ENCODE data around the gene FBXW12.

Gene FBXW12

DNA sequence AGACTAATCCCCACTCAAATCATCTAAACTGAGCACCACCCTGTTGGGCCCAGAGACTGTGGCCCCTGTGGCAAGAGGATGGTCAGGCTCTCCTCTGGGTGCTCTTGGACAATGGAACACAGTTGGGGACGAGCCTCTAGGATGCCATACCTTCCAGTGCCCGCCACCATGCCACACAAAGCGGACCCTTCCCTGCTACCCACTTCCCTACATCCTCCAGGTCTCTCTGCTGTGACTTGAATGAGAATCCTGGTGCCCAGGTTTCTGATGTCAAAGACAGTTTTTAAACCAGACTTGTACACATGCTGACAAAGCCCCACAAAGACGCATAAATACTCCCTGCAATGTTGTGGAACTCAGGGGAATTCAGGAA, 63.2 kb downstream of the FBXW12 start:
- Histone ChIP-seq H3K36me3 (ENCODE audit: control insufficient read depth, insufficient read depth, low read length) (no peaks in the 10 kb centered on the region), H3K4me1 (ENCODE audit: control insufficient read depth, insufficient read depth, low read length, poor library complexity, severe bottlenecking) (peaks cover 1% of the 10 kb centered on the region), H3K9me3 (ENCODE audit: control insufficient read depth, low read length) (no peaks in the 10 kb centered on the region), H3K4me3 (ENCODE audit: insufficient read depth, low read depth, low read length, poor library complexity, severe bottlenecking) (no peak overlapping the region), H3K27ac (ENCODE audit: insufficient read depth, low read length, poor library complexity, severe bottlenecking) (no peak overlapping the region), H3K27me3 (replicated peaks; ENCODE audit: control insufficient read depth, insufficient read depth, low read length, poor library complexity, severe bottlenecking) (no peaks in the 10 kb centered on the region)
- no peak for DNase-seq

DNA sequence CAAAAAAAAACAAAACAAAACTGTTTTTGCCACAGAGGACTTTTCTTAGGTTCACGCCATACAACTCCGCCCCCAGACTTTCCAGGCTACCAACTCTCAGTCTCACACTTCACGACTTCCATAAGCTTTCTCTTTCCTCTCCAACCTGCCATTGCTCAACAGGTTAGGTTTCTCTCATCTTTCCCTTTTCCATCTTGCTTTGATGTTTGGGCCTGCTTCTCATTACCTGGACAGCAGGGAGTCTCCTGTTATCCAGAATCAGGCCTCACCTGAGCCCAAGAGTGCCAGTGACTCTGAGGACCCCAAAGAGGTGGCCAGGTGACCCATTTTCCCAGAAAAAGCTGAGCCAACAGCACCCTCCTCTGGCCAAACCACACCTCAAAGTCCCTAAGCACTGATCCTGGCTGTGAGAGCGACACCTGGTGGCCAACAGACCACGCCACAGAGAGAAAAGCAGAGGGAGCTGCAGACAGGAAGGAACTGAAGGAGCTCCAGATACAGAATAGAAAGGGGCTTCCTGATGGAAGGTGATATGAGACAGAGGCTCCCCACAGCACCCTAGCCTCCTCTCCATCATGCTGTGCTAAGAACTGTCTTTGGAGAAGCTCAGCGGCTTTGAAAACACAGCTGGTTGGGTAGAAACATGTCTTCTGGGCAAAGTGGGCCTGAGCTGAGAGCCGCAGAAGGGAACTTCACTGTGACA, 63.9 kb downstream of the FBXW12 start:
- peak; percentile 70 to 80 (median 71) for DNase-seq
- H3K4me1 ChIP-seq (ENCODE audit: control insufficient read depth, insufficient read depth, low read length, poor library complexity, severe bottlenecking): no peaks in the 10 kb centered on the region
- H3K9me3 ChIP-seq (ENCODE audit: control insufficient read depth, low read length): no peaks in the 10 kb centered on the region
- no peak overlapping the region for H3K4me3 ChIP-seq (ENCODE audit: insufficient read depth, low read depth, low read length, poor library complexity, severe bottlenecking)
- H3K27me3 ChIP-seq (replicated peaks; ENCODE audit: control insufficient read depth, insufficient read depth, low read length, poor library complexity, severe bottlenecking): no peaks in the 10 kb centered on the region
- H3K27ac ChIP-seq (ENCODE audit: insufficient read depth, low read length, poor library complexity, severe bottlenecking): no peak overlapping the region
- H3K36me3 ChIP-seq (ENCODE audit: control insufficient read depth, insufficient read depth, low read length): no peaks in the 10 kb centered on the region

DNA sequence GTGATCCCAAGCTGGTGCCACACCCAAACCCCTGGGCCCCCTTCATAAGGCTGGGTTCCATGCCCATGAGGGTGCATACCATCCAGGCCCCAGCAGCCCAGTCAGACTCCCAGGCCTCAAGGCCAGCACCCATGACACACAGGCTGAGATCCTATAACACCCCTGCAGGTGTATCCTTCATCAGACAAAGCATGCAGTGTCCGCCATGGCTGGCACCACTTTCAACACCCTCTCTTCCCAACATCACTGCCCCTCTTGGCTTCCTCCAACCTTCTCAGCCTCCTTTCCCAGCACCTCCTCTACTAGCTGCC, 64.4 kb downstream of the FBXW12 start:
- Histone ChIP-seq H3K4me3 (ENCODE audit: insufficient read depth, low read depth, low read length, poor library complexity, severe bottlenecking) (no peak overlapping the region), H3K27ac (ENCODE audit: insufficient read depth, low read length, poor library complexity, severe bottlenecking) (no peak overlapping the region), H3K9me3 (ENCODE audit: control insufficient read depth, low read length) (no peaks in the 10 kb centered on the region), H3K4me1 (ENCODE audit: control insufficient read depth, insufficient read depth, low read length, poor library complexity, severe bottlenecking) (peaks cover 2% of the 10 kb centered on the region), H3K36me3 (ENCODE audit: control insufficient read depth, insufficient read depth, low read length) (no peaks in the 10 kb centered on the region), H3K27me3 (replicated peaks; ENCODE audit: control insufficient read depth, insufficient read depth, low read length, poor library complexity, severe bottlenecking) (no peaks in the 10 kb centered on the region)
- DNase-seq: no peak

DNA sequence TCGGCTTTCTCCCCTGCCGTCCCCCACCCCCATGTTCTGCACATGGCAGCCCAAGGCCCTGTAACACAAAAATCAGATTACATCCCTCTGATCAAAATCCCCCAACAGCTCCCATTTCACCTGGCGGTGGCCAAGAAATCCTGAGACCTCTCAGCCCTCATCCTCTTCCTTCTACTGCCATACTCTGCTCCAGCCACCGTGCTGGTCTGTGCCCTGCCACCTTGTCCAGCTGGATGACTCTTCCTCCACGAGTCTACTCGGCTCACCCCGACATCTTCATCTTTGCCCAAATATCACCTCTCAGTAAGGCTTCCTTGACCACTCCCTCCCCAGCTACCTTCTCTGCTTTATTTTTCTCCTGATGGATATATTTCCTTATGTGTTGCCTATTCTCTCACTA, 64.8 kb downstream of the FBXW12 start:
- Histone ChIP-seq H3K27me3 (replicated peaks; ENCODE audit: control insufficient read depth, insufficient read depth, low read length, poor library complexity, severe bottlenecking) (no peaks in the 10 kb centered on the region), H3K36me3 (ENCODE audit: control insufficient read depth, insufficient read depth, low read length) (peaks cover 4% of the 10 kb centered on the region), H3K4me1 (ENCODE audit: control insufficient read depth, insufficient read depth, low read length, poor library complexity, severe bottlenecking) (peaks cover 6% of the 10 kb centered on the region), H3K27ac (ENCODE audit: insufficient read depth, low read length, poor library complexity, severe bottlenecking) (no peak overlapping the region), H3K9me3 (ENCODE audit: control insufficient read depth, low read length) (no peaks in the 10 kb centered on the region), H3K4me3 (ENCODE audit: insufficient read depth, low read depth, low read length, poor library complexity, severe bottlenecking) (no peak overlapping the region)
- no peak for DNase-seq

DNA sequence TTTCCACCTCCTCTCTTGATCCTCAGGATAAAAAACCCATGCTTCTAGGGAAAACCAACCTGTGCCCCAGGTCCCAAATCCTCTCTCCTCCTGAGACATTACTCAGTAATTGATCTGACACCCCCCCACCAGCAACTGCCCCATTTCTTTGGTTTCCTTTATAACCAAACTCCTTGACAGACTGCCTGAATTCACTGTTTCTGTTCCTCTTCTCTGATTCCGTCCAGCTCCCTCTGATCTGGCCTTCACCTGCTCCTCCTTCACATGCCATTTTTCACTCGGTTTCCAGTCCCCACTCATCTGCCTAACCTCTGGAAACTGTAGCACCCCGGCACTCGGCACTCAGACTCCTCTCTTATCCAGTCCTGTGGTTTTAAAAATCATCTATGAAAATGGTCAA, 65.8 kb downstream of the FBXW12 start:
- no peaks in the 10 kb centered on the region for H3K9me3 ChIP-seq (ENCODE audit: control insufficient read depth, low read length)
- no peak overlapping the region for H3K4me3 ChIP-seq (ENCODE audit: insufficient read depth, low read depth, low read length, poor library complexity, severe bottlenecking)
- peaks cover 8% of the 10 kb centered on the region for H3K4me1 ChIP-seq (ENCODE audit: control insufficient read depth, insufficient read depth, low read length, poor library complexity, severe bottlenecking)
- no peak overlapping the region for H3K27ac ChIP-seq (ENCODE audit: insufficient read depth, low read length, poor library complexity, severe bottlenecking)
- peaks cover 8% of the 10 kb centered on the region for H3K36me3 ChIP-seq (ENCODE audit: control insufficient read depth, insufficient read depth, low read length)
- no peak for DNase-seq
- no peaks in the 10 kb centered on the region for H3K27me3 ChIP-seq (replicated peaks; ENCODE audit: control insufficient read depth, insufficient read depth, low read length, poor library complexity, severe bottlenecking)

DNA sequence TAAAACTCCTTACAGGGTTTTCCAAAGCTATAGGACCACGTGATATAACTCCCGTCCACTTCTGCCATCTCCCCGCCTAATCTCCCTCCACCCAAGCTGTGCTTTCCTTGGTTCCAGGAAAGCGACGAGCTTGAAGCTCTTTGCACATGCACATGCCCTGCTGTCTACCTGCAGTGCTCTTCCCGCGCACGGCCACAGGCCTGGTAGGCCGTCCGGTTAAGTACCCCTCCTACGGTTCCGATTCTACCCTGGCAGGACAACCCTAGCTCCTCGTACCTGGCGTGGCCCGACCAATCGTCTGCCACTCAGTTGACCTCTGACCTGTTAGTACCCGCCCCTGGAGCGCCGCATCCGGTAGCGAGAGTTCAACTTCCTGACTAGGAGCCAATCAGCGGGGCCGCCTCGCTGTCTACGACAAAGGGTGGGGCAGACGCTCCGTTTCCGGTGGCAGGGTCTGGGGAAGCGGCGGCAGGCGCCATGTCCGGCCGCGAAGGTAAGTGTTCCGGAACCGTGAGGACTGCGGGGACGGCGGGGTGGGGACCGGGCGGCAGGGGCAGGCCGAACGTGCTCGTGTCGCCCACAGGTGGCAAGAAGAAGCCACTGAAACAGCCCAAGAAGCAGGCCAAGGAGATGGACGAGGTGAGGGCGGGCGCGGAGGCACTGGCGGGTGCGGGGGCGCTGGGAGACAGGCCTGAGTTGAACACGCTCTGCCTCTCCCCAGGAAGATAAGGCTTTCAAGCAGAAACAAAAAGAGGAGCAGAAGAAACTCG, 68.0 kb downstream of the FBXW12 start, which contains the start of the genes CCDC51 and TMA7:
Gene CCDC51 (minus strand): TSS at position 300 of the 770 bp plus-strand sequence. CDS start 4,991 bp downstream, outside the sequence.
Gene TMA7 (plus strand): TSS at position 438 of the 770 bp plus-strand sequence. CDS start 40 bp downstream, at position 478.
- Histone ChIP-seq H3K4me3 (ENCODE audit: insufficient read depth, low read depth, low read length, poor library complexity, severe bottlenecking) (peak within 1 kb of the TSS; percentile 84), H3K27ac (ENCODE audit: insufficient read depth, low read length, poor library complexity, severe bottlenecking) (peak within 1 kb of the TSS; percentile 92), H3K36me3 (ENCODE audit: control insufficient read depth, insufficient read depth, low read length) (peaks cover 12% of the 10 kb centered on the region), H3K27me3 (replicated peaks; ENCODE audit: control insufficient read depth, insufficient read depth, low read length, poor library complexity, severe bottlenecking) (no peaks in the 10 kb centered on the region), H3K9me3 (ENCODE audit: control insufficient read depth, low read length) (no peaks in the 10 kb centered on the region), H3K4me1 (ENCODE audit: control insufficient read depth, insufficient read depth, low read length, poor library complexity, severe bottlenecking) (peaks cover 8% of the 10 kb centered on the region)
- peak; percentile 96 to 98 (median 97) for DNase-seq

DNA sequence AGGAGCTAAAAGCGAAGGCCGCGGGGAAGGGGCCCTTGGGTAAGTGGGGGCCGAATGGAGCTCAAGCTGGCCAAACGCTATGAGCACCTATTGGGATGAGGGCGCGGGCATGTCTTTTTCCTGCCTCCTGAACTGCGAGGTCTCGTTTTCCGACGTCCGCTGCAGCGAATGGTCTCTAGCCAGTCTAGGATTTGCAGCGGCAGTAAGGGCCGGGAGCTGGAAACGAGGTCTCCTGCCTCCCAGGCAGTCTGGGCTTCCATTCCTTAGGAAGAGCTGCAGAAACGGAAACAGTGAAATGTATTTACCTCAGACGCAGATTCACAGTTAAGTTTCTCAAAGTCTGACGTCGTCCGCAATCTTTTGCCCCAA, 68.6 kb downstream of the FBXW12 start:
- Histone ChIP-seq H3K4me3 (ENCODE audit: insufficient read depth, low read depth, low read length, poor library complexity, severe bottlenecking) (peak overlapping the region; percentile 84), H3K9me3 (ENCODE audit: control insufficient read depth, low read length) (no peaks in the 10 kb centered on the region), H3K27ac (ENCODE audit: insufficient read depth, low read length, poor library complexity, severe bottlenecking) (peak overlapping the region; percentile 92), H3K36me3 (ENCODE audit: control insufficient read depth, insufficient read depth, low read length) (peaks cover 12% of the 10 kb centered on the region), H3K27me3 (replicated peaks; ENCODE audit: control insufficient read depth, insufficient read depth, low read length, poor library complexity, severe bottlenecking) (no peaks in the 10 kb centered on the region), H3K4me1 (ENCODE audit: control insufficient read depth, insufficient read depth, low read length, poor library complexity, severe bottlenecking) (peaks cover 8% of the 10 kb centered on the region)
- DNase-seq: peak in 1 of 3 donors; percentile 3

DNA sequence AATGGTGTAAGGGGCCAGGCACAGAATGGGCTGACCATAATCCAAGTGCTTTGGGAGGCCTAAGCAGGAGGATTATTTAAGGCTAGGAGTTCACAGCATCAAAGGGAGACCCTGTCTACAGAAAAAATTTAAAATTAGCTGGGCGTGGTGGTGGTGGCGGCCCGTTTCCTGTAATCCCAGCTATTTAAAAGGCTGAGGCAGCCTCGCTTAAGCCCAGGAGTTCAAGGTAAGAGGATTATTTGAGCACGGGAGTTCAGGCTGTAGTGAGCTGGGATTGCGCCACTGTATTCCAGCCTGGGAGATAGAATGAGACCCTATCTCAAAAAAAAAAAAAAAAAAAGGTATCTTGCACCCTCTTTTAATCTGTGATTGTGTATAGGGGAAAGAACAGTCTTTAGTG, 69.9 kb downstream of the FBXW12 start:
- no peaks in the 10 kb centered on the region for H3K27me3 ChIP-seq (replicated peaks; ENCODE audit: control insufficient read depth, insufficient read depth, low read length, poor library complexity, severe bottlenecking)
- peaks cover 12% of the 10 kb centered on the region for H3K36me3 ChIP-seq (ENCODE audit: control insufficient read depth, insufficient read depth, low read length)
- H3K27ac ChIP-seq (ENCODE audit: insufficient read depth, low read length, poor library complexity, severe bottlenecking): peak overlapping the region; percentile 92
- peaks cover 15% of the 10 kb centered on the region for H3K4me1 ChIP-seq (ENCODE audit: control insufficient read depth, insufficient read depth, low read length, poor library complexity, severe bottlenecking)
- no peak for DNase-seq
- no peak overlapping the region for H3K4me3 ChIP-seq (ENCODE audit: insufficient read depth, low read depth, low read length, poor library complexity, severe bottlenecking)
- H3K9me3 ChIP-seq (ENCODE audit: control insufficient read depth, low read length): no peaks in the 10 kb centered on the region
